ENCODE data around the gene NAT16. TPM values are rescaled to one million over a fixed set of nuclear protein-coding genes. Genes with fewer than 3 reads are reported as not detected.

NAT16 gene
- total RNA-seq, 2 donors from 2014 or later = 0.15 to 0.20 TPM

DNA sequence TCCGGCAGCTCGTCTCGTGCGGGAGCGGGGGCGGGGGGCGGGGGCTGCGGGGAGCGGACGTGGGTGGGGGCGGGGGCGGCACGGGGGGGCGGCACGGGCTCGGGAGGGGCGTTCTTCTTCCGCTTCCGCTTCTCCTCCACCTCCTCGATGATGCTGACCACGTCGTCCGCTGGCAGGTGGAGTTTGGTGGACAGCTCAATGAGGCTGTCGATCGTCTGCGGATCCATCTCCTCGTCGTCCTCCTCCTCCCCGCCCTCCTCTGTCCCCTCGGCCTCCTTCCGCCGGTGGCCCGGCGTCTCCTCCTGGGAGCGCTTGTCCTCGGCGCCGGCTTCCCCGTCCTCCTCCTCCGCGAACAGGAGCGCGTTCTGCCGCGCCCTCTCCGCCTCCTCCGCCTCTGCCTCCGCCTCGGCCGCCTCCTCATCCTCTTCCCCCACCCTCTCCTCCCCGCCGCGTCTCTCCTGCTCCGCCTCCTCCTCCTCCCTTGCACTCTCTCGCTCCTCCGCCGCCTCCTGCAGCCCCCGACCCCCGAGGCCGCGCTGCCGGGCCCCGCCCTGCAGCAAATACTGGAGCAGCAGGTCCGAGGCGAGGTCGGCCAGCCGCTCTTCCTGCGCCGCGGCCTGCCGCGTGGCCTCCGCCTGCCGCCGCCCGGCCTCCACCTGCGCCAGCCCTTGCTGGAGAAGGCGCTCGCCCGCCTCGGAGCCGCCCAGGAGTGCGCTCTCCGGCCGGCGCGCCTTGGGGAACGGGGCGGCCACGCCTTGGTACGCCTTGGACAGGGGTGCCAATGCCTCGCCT, 16.6 kb downstream of the NAT16 start:
- no peaks in the 10 kb centered on the region for H3K9me3 Mint-ChIP-seq
- peaks cover 5% of the 10 kb centered on the region for H3K36me3 ChIP-seq (ENCODE audit: control insufficient read depth, insufficient read depth, low read length)
- H3K4me3 ChIP-seq (ENCODE audit: low read length) = peak overlapping the region; percentile 62
- DNase-seq = peak; percentile 85
- H3K27me3 Mint-ChIP-seq (ENCODE audit: insufficient read depth) = peaks cover 72% of the 10 kb centered on the region
- TF ChIP-seq, protein P1, sequence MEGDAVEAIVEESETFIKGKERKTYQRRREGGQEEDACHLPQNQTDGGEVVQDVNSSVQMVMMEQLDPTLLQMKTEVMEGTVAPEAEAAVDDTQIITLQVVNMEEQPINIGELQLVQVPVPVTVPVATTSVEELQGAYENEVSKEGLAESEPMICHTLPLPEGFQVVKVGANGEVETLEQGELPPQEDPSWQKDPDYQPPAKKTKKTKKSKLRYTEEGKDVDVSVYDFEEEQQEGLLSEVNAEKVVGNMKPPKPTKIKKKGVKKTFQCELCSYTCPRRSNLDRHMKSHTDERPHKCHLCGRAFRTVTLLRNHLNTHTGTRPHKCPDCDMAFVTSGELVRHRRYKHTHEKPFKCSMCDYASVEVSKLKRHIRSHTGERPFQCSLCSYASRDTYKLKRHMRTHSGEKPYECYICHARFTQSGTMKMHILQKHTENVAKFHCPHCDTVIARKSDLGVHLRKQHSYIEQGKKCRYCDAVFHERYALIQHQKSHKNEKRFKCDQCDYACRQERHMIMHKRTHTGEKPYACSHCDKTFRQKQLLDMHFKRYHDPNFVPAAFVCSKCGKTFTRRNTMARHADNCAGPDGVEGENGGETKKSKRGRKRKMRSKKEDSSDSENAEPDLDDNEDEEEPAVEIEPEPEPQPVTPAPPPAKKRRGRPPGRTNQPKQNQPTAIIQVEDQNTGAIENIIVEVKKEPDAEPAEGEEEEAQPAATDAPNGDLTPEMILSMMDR (conservative IDR thresholded peaks at IDR 0.05) = no peak
- peak overlapping the region; percentile 53 for H3K4me3 Mint-ChIP-seq
- 0 to 1% methylated on average over 14 to 92 of the region's 92 CpGs for WGBS, 2 experiments (ENCODE audit: insufficient coverage in 1 of 2, insufficient read length in 1 of 2)
- peaks cover 16% of the 10 kb centered on the region for H3K4me1 Mint-ChIP-seq
- no peak overlapping the region for H3K27ac Mint-ChIP-seq
- H3K9ac ChIP-seq (ENCODE audit: extremely low read depth, low read length, poor library complexity, severe bottlenecking) = no peak overlapping the region
- no peaks in the 10 kb centered on the region for H3K9me3 ChIP-seq (ENCODE audit: control insufficient read depth, low read length)
- peaks cover 68% of the 10 kb centered on the region for H3K27me3 ChIP-seq (ENCODE audit: control insufficient read depth, insufficient read depth, low read length, poor library complexity, severe bottlenecking)
- H3K4me1 ChIP-seq (ENCODE audit: control insufficient read depth, insufficient read depth, low read length) = peaks cover 2% of the 10 kb centered on the region
- no peak overlapping the region for H3K27ac ChIP-seq (ENCODE audit: low read depth, low read length)
- peaks cover 6% of the 10 kb centered on the region for H3K36me3 Mint-ChIP-seq (ENCODE audit: low read depth)

DNA sequence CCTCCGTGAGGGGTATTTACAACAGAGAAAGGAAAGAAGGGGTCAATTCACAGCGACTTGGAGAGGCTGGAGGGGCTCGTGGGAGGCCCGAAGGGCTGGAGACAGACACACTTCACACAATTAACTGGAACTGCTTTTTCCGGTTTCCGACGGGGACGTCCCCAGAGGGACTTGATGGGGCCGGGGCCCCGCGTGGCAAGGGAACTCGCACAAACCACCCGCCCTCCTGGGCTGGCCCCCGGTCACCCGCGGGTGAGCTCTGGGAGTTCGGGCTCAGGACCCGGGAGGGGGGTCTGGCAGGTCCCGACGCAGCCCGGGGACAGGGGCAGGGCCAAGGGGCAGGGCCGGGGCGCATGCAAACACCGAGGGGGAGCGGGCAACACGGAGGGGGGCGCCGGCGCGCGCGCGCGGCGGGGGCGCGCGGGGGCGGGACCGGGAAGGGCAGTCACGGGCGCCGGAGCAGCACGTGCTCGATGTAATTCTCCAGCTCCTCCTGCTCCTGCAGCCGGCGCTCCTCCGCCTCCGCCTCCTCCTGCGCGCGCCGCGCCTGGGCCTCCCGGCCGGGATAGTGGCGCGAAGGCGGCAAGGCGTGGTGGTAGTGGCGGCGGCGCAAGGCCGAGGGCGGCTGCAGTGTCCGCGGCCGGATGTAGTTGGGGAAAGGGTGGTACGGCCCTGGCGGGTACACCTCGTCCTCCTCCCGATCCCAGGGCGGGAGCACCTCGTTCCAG, 17.4 kb downstream of the NAT16 start:
- H3K27me3 Mint-ChIP-seq (ENCODE audit: insufficient read depth) = peaks cover 67% of the 10 kb centered on the region

DNA sequence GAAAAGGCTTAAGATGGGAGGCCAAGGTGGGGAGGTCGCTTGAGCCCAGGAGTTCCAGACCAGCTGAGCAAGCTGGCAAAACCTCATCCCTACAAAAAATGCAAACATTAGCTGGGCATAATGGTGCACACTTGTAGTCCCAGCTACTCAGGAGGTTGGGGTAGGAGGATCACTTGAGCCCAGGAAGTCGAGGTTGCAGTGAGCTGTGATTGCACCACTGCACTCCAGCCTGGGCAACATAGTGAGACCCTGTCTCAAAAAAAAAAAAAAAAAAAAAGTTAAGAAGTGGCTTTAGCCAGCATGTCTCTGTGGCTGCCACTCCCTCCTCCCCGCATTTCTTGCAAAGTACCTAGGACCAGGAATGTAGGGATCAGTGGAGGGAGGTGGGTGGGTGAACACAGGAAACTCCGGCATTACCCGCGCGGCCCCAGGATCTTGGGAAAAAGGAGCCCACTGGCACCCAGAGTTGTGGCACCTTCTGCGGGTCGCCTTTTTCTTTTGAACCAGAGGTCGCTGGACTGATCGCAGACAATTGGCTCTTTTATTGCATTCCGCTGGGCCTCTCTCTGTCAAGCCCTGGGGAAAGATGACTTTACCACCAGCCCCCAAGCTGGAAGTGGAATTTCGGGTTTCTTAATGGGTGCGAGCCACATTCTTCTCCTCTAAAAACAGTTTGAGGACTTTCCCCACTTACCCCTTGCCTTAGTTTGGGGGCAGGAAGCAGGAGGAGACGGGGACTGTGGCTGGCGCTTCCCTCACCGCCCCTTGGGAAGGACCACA, 18.2 kb downstream of the NAT16 start:
- H3K27me3 Mint-ChIP-seq (ENCODE audit: insufficient read depth) = peaks cover 59% of the 10 kb centered on the region
- H3K4me1 Mint-ChIP-seq = peaks cover 12% of the 10 kb centered on the region
- H3K9me3 Mint-ChIP-seq = no peaks in the 10 kb centered on the region
- no peak overlapping the region for H3K4me3 ChIP-seq (ENCODE audit: low read length)
- H3K27ac Mint-ChIP-seq = no peak overlapping the region
- H3K36me3 ChIP-seq (ENCODE audit: control insufficient read depth, insufficient read depth, low read length) = peaks cover 8% of the 10 kb centered on the region
- H3K9ac ChIP-seq (ENCODE audit: extremely low read depth, low read length, poor library complexity, severe bottlenecking) = no peak overlapping the region
- peak overlapping the region; percentile 53 for H3K4me3 Mint-ChIP-seq
- DNase-seq = peak; percentile 61
- H3K27ac ChIP-seq (ENCODE audit: low read depth, low read length) = no peak overlapping the region
- WGBS, 2 experiments (ENCODE audit: insufficient coverage in 1 of 2, insufficient read length in 1 of 2) = 40 to 66% methylated on average over 9 to 17 of the region's 17 CpGs
- no peaks in the 10 kb centered on the region for H3K9me3 ChIP-seq (ENCODE audit: control insufficient read depth, low read length)
- H3K36me3 Mint-ChIP-seq (ENCODE audit: low read depth) = peaks cover 17% of the 10 kb centered on the region
- H3K4me1 ChIP-seq (ENCODE audit: control insufficient read depth, insufficient read depth, low read length) = peaks cover 2% of the 10 kb centered on the region
- peaks cover 52% of the 10 kb centered on the region for H3K27me3 ChIP-seq (ENCODE audit: control insufficient read depth, insufficient read depth, low read length, poor library complexity, severe bottlenecking)
- TF ChIP-seq, protein P1 (conservative IDR thresholded peaks at IDR 0.05) = no peak

More for the DNA sequence above, 17.4 kb downstream of the NAT16 start:
- Histone ChIP-seq H3K27ac (ENCODE audit: low read depth, low read length) (no peak overlapping the region), H3K9me3 (ENCODE audit: control insufficient read depth, low read length) (no peaks in the 10 kb centered on the region), H3K9ac (ENCODE audit: extremely low read depth, low read length, poor library complexity, severe bottlenecking) (no peak overlapping the region), H3K4me3 (ENCODE audit: low read length) (no peak overlapping the region), H3K27me3 (ENCODE audit: control insufficient read depth, insufficient read depth, low read length, poor library complexity, severe bottlenecking) (peaks cover 61% of the 10 kb centered on the region), H3K4me1 (ENCODE audit: control insufficient read depth, insufficient read depth, low read length) (peaks cover 2% of the 10 kb centered on the region), H3K36me3 (ENCODE audit: control insufficient read depth, insufficient read depth, low read length) (peaks cover 8% of the 10 kb centered on the region)
- peaks cover 10% of the 10 kb centered on the region for H3K36me3 Mint-ChIP-seq (ENCODE audit: low read depth)
- no peak overlapping the region for H3K27ac Mint-ChIP-seq
- no peaks in the 10 kb centered on the region for H3K9me3 Mint-ChIP-seq
- H3K4me1 Mint-ChIP-seq = peaks cover 16% of the 10 kb centered on the region
- DNase-seq = peak; percentile 90
- TF ChIP-seq, protein P1 (conservative IDR thresholded peaks at IDR 0.05) = no peak
- WGBS, 2 experiments (ENCODE audit: insufficient coverage in 1 of 2, insufficient read length in 1 of 2) = 4 to 13% methylated on average over 5 to 72 of the region's 74 CpGs
- peak overlapping the region; percentile 53 for H3K4me3 Mint-ChIP-seq

Data from endodermal cell (in vitro differentiated cells).